HS-27A (cell line): Measurements from ENCODE around the gene CD300H.

Experiments used
- DNase-seq: peaks from one replicate; pipeline ENCODE4 v3.0.0-alpha.2; 2012; ENCODE audit warnings: low read depth, missing footprints

Gene CD300H

GRCh38 chr17:74549343-74549742 is 18.0 kb downstream of the CD300H start:
- DNase-seq = no peak

- no peak for DNase-seq
These were observed 19.6 kb downstream of the CD300H start for GRCh38 chr17:74547736-74548135.

- DNase-seq = no peak
These were observed 20.0 kb downstream of the CD300H start for GRCh38 chr17:74547264-74547663.

- no peak for DNase-seq
These were observed 20.7 kb downstream of the CD300H start for GRCh38 chr17:74546586-74546985.

- no peak for DNase-seq
These were observed 21.5 kb downstream of the CD300H start, which contains the start of gene CD300C for GRCh38 chr17:74545843-74546230. TSS of gene CD300C (minus strand) at chr17:74546115. CDS start at chr17:74545782, 333 bp downstream.

GRCh38 chr17:74544991-74545842 is 22.1 kb downstream of the CD300H start:
- DNase-seq = no peak

- DNase-seq = no peak
These were observed 23.2 kb downstream of the CD300H start for GRCh38 chr17:74543891-74544760.

GRCh38 chr17:74543406-74543805 is 23.9 kb downstream of the CD300H start:
- no peak for DNase-seq

GRCh38 chr17:74542727-74543383 is 24.5 kb downstream of the CD300H start:
- DNase-seq = no peak

- no peak for DNase-seq
These were observed 25.1 kb downstream of the CD300H start for GRCh38 chr17:74542166-74542565.

- no peak for DNase-seq
These were observed 25.9 kb downstream of the CD300H start for GRCh38 chr17:74541176-74542111.

GRCh38 chr17:74539281-74539820 is 28.0 kb downstream of the CD300H start:
- no peak for DNase-seq

- DNase-seq = no peak
These were observed 30.4 kb downstream of the CD300H start for GRCh38 chr17:74536890-74537289.

GRCh38 chr17:74532115-74532514 is 35.2 kb downstream of the CD300H start:
- no peak for DNase-seq

GRCh38 chr17:74531231-74531761 is 36.0 kb downstream of the CD300H start, which contains the start of gene CD300LB:
TSS of gene CD300LB (minus strand) at chr17:74531475. CDS start at chr17:74531350, 125 bp downstream.
- no peak for DNase-seq

GRCh38 chr17:74530831-74531150 is 36.5 kb downstream of the CD300H start:
- no peak for DNase-seq

- DNase-seq = no peak
These were observed 38.1 kb downstream of the CD300H start for GRCh38 chr17:74529243-74529642.

- no peak for DNase-seq
These were observed 38.7 kb downstream of the CD300H start for GRCh38 chr17:74528491-74529199.

GRCh38 chr17:74527756-74528155 is 39.6 kb downstream of the CD300H start:
- DNase-seq = no peak

- DNase-seq = no peak
These were observed 40.2 kb downstream of the CD300H start for GRCh38 chr17:74527081-74527480.
